Measurements from ENCODE around the gene MISP3.

MISP3 gene

DNA sequence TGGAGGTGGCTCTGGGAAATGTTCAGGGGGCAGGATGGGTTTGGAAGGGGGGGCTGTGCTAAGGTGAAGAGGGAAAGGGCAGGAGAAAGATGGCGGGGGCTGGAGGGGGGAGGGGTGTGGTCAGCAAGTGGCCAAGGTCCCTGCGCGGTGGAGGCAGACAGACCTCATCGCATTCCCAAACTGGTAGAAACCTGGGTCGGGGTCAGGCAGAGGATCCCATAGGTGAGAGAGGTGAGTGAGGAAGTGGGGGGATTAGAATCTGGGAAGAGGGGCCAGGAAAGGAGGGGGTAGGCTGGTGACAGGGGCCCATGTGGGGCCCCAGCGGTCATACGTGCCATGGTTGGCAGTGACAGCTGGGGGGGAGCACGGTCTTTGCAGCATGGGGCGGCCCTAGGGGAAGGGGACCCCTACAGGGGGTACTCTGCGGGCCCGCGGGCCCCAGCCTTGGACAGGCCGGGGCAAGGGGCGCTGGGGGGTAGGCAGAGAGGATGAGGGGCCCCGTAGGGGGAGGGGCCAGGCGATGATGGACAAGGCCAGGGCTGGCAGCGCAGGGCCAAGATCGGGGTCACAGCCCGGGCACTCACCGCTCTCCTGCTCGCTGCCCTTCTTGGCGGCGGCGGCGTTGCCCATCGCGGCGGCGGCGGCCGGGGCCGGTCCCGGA, 44.5 kb downstream of the MISP3 start:
- peak; percentile 1 for TF ChIP-seq CTCF (IDR thresholded peaks at IDR 0.05; ENCODE audit: low read depth, low read length, missing control alignments)
- no peak for DNase-seq (ENCODE audit: low read depth)
- H3K4me3 ChIP-seq (ENCODE audit: low read depth, low read length): peak overlapping the region; percentile 84

DNA sequence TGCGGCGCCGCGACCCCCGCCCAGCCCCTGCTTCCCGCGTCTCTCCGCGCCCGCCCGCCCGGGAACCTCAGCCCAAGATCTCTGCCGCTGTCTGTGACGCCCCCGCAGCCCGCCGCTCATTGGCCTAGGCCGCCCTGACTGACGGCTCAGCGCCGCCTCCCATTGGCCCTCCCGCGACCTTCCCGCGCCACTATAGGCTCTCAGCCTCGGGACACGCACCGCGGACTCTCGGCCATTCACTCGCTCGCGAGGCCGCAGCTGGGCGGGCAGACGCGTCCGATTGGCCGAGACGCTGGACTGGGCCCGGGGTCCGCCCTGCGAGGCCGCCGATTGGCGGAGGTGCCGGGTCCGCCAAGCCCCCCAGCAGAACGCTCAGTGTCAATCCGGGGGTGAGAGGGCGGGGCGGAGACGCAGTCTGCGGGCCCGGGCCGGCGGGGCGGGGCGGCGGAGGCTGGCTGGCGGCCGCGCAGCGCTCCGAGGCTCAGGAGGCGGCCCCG, 45.1 kb downstream of the MISP3 start, which contains the start of gene PRKACA:
Gene PRKACA (minus strand): TSS at position 95 of the 497 bp plus-strand sequence. CDS start 215 bp downstream, outside the sequence.
- no peak for TF ChIP-seq CTCF (IDR thresholded peaks at IDR 0.05; ENCODE audit: low read depth, low read length, missing control alignments)

DNA sequence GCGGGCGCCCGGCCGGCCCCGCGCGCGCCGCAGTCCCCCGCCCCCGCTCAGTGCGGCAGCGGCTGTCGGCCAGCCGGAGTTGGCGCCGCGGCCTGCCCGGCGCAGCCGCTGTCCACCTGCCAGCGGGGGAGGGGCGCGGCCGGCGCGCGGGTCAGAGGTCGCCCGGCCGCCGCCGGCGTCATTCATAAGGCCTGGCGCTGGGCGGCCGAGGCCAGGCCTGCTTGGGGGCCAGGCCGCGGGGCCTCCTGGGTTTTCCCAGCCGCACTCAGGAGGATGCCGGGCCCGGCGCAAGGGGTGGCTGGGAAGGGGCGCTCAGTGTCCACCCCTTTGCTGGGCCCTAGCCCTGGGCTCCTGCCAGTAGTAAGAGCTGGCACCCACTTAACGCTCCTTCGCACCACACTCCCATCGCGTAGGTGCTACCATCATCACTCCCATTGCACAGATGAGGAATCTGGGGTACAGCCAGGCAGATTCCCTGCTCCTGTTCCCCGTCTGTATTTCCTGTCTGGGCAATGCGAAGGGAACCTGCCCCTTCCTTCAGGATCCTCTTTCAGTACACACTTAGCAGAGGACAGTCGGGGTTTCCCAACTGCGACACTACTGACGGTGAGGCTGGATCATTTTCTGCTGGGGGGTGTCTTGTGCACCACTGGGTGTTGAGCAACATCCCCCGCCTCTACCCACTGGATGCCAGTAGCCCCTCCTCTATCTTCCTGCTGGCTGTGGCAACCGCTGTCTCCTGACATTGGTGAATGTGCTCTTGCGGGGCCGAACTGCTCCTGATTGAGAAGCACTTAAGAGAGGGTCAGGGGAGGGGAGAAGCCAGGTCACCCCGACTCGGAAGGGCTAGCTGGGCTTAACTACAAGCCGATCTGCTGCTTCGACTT, 45.8 kb downstream of the MISP3 start:
- no peak for TF ChIP-seq CTCF (IDR thresholded peaks at IDR 0.05; ENCODE audit: low read depth, low read length, missing control alignments)
- DNase-seq (ENCODE audit: low read depth): no peak
- H3K4me3 ChIP-seq (ENCODE audit: low read depth, low read length): peak overlapping the region; percentile 64

More for the DNA sequence above, 45.1 kb downstream of the MISP3 start, which contains the start of gene PRKACA:
- peak within 1 kb of the TSS; percentile 84 for H3K4me3 ChIP-seq (ENCODE audit: low read depth, low read length)
- peak; percentile 92 for DNase-seq (ENCODE audit: low read depth)

DNA sequence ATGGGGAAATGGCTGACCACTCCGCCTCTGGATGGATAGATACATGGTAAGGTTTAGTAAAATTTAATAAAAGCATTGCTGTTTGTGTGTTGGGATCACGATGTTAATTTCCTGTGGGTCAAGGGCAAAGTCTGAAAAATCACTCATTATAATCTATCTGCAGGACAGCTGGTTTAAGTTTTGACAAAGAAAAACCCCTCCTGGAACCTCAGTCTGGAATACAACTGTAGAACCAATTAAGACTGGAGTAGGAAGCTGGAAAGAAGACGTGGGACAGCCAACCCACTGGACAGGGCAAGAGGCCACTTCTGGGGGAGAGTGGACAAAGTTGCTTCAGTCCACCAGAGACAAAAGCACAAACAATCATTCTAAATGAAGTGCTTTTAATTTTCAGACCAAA, 46.6 kb downstream of the MISP3 start:
- no peak overlapping the region for H3K4me3 ChIP-seq (ENCODE audit: low read depth, low read length)
- DNase-seq (ENCODE audit: low read depth): no peak
- no peak for TF ChIP-seq CTCF (IDR thresholded peaks at IDR 0.05; ENCODE audit: low read depth, low read length, missing control alignments)

- DNase-seq (ENCODE audit: low read depth): no peak
- no peak for TF ChIP-seq CTCF (IDR thresholded peaks at IDR 0.05; ENCODE audit: low read depth, low read length, missing control alignments)
- no peak overlapping the region for H3K4me3 ChIP-seq (ENCODE audit: low read depth, low read length)
These were observed 47.3 kb downstream of the MISP3 start for GRCh38 chr19:14119644-14120496.

GRCh38 chr19:14120497-14120780, 47.9 kb downstream of the MISP3 start:
- no peak for DNase-seq (ENCODE audit: low read depth)
- no peak overlapping the region for H3K4me3 ChIP-seq (ENCODE audit: low read depth, low read length)
- no peak for TF ChIP-seq CTCF (IDR thresholded peaks at IDR 0.05; ENCODE audit: low read depth, low read length, missing control alignments)
